Stimulated activated CD4-positive, alpha-beta T cell treated with anti-CD3 and anti-CD28 coated beads, TNF-alpha, amount 100 ng/mL, for 48 hours (primary cell): Measurements from ENCODE around the gene ENTPD5.
A peak's percentile ranks its signal among the peaks of the same experiment; 100 is the strongest.

Experiments
- DNase-seq, 3 donors: peaks; one replicate each; pipeline ENCODE4 v3.0.0-alpha.2; 2020; ENCODE audit warnings: low read depth in 3 of 3

The ENTPD5 gene, protein sequence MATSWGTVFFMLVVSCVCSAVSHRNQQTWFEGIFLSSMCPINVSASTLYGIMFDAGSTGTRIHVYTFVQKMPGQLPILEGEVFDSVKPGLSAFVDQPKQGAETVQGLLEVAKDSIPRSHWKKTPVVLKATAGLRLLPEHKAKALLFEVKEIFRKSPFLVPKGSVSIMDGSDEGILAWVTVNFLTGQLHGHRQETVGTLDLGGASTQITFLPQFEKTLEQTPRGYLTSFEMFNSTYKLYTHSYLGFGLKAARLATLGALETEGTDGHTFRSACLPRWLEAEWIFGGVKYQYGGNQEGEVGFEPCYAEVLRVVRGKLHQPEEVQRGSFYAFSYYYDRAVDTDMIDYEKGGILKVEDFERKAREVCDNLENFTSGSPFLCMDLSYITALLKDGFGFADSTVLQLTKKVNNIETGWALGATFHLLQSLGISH

GRCh38 chr14:74018586-74019407 lies at the start of gene ENTPD5, which contains the start of gene BBOF1:
TSS of gene ENTPD5 (minus strand) at chr14:74019288. CDS start at chr14:73988102, 31,186 bp downstream.
TSS of gene BBOF1 (plus strand) at chr14:74019349. CDS start at chr14:74019479, 130 bp downstream.
- peak; percentile 68 to 71 (median 71) for DNase-seq

DNA sequence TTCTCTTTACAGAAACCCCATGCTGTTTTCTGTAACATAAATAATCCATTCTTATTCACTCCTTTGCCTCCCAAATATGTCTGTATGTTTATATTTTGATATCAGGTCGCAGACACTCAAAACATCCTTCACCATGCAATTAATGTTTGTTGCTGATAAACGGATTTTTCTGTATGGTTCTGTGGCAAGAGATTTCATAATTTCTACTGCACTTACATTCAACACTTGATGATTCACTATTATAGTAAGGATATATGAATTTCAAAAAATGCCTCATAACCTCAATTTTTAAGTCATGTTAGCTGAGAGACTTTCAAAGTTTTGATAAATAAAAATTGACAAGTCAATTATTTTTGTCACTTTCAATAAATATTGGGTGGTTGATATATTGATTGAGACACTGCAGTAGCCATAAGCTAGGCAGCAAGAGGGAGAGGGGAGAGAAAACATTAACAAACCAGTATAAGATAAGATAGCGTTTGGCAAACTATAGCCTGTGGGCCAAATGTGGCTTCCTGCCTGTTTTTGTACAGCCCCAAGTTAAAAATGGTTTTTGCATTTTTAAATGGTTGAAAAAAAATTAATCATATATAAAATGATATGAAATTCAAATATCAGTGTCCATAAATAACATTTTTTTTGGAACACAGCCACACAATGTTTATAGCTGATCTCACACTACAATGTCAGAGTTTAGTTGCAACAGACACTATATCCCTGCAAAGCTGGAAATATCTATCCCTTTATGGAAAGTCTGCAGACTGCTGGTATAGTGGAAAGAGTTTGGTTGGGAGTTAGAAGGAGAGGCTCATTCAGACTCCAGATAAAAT lies 46.9 kb upstream of the ENTPD5 start:
- DNase-seq = no peak

DNA sequence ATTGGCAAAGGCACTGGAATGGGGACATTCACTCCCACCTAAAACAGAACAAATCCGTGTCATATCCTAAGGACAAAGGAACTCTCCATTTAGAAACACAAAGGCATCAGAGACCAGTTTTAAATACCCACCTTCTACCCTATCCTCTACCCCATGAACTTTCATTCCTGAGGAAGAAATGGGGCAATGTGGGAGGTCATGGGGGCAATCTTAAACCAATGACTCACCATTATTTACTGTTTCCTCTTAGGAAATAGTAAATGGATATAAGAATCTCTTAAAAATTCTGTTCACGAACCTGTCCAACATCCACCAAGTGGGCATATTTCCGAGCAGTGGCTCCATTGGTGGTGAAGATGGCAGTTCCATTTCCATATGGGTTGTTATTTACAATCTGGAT lies 45.8 kb upstream of the ENTPD5 start:
- no peak for DNase-seq

GRCh38 chr14:74064426-74064825 lies 45.3 kb upstream of the ENTPD5 start:
- no peak for DNase-seq

DNA sequence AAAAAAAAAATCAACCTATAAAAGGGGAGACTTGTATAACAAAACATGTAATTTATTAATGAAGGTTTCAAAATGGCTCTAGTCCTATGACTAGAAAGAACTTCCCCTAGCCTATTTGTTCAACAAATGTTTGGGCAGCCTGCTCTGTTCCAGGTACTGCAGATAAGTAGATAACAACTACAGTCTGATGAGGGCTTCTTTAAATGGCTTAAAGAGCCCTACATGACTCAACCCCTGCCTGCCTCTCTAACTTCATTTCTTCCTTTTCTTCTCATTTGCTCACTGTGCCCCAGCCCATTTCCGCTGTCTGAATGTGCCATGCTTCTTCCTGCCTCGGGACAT lies 43.7 kb upstream of the ENTPD5 start:
- DNase-seq = no peak

GRCh38 chr14:74049876-74050495 lies 30.9 kb upstream of the ENTPD5 start:
- DNase-seq = no peak

- no peak for DNase-seq
Observed at GRCh38 chr14:74048281-74048680, 29.2 kb upstream of the ENTPD5 start.

DNA sequence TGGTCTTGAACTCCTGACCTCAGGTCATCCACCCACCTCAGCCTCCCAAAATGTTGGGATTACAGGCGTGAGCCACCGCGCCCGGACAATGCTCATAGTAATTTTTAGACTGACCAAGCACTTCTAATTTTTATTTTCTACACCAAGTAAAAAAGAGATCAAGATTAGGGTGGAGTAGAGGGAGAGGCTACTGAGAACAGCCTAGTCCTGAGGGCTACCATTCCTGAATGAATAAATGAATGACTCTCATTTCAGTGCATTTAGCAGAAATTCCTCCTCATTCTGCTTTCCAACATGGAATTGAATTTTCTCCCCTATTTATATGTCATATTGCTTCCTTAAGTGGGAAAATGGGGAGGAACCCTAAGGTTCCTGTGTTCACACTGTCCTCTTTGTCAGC lies 26.4 kb upstream of the ENTPD5 start:
- no peak for DNase-seq

DNA sequence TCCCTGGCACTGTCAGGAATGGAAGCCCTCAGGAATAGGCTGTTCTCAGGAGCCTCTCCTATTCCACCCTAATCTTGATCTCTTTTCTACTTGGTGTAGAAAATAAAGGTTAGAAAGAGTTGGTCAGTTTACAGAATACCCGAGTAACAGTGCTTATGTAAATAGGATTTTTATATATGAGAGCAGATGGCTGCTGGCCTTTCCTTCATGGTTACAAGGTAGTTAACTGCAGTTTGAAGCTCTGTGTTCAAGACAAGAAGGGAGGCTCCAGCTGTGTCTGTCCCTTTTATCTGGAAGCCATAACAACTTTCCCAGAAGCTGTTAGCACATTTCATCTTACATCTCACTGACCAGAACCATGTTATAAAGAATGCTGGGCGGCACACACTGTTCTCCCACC lies 23.2 kb upstream of the ENTPD5 start:
- DNase-seq = no peak

- DNase-seq = no peak
Observed at GRCh38 chr14:74038020-74038859, 19.2 kb upstream of the ENTPD5 start.

DNA sequence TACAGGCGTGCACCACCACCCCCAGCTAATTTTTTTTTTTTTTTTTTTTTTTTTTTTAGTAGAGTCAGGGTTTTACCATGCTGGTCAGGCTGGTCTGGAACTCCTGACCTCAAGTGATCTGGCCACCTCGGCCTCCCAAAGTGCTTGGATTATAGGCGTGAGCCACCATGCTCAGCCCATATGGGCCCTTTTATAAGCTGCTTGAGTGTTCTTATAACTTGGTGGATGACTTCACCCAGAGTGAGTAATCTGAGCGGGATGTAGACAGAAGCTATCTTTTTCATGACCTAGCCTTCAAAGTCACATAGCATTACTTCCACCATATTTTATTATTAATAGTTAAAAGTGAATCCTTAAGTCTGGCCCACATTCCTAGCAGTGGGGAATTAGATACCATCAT lies 16.5 kb upstream of the ENTPD5 start:
- DNase-seq = no peak

- DNase-seq = no peak
Observed at GRCh38 chr14:74034572-74034971, 15.5 kb upstream of the ENTPD5 start.

GRCh38 chr14:74029136-74029535 lies 10.0 kb upstream of the ENTPD5 start:
- DNase-seq = no peak

GRCh38 chr14:74022346-74022745 lies 3.3 kb upstream of the ENTPD5 start:
- DNase-seq = no peak

GRCh38 chr14:74019408-74020137 lies 485 bp upstream of the ENTPD5 start:
- DNase-seq = no peak

- no peak for DNase-seq
Observed at GRCh38 chr14:74018174-74018585, 908 bp downstream of the ENTPD5 start.

GRCh38 chr14:74015963-74016362 lies 3.1 kb downstream of the ENTPD5 start:
- no peak for DNase-seq

- no peak for DNase-seq
Observed at GRCh38 chr14:74015176-74015575, 3.9 kb downstream of the ENTPD5 start.

DNA sequence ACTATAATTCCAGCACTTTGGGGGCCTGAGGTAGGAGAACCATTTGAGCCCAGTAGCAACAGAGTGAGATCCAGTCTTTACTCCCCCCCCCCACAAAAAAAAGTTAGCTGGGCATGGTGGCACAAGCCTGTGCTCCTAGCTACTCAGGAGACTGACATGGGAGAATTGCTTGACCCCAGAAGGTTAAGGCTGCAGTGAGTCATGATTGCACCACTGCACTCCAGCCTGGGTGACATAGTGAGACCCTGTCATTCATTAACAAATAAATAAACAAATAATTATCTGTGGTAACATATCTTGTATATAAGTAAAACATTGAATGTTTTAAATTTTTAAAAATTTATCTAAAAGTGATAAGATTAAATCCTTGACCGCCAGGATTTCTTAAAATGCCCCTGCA lies 4.8 kb downstream of the ENTPD5 start:
- DNase-seq = no peak
